ENCODE results near the gene NMRAL1.

DNA sequence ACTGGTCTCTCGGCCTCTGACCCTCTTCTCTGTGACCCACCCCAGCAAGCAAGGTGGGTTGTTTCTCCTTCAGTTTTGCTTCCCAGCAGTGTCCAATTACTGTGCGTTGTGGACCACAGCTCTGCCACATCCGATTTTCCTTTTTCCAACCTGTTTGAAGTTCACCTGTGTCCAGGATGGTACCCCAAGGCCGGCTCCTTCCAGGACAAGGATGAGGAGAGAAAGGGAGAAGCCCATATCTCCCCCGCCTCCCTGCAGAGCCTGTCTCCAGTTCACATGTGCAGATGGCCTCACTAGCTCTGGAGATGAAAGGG is 13.5 kb downstream of the NMRAL1 start:
- TF ChIP-seq CTCF (IDR thresholded peaks at IDR 0.05; ENCODE audit: poor library complexity, severe bottlenecking): no peak
- no peak for TF ChIP-seq POLR2AphosphoS5 (IDR thresholded peaks at IDR 0.05)
